Right cardiac atrium (tissue), 5 donors: ENCODE results near the gene PGAM5. TPM values are rescaled to one million over a fixed set of nuclear protein-coding genes. Genes with fewer than 3 reads are reported as not detected.
A peak's percentile ranks its signal among the peaks of the same experiment; 100 is the strongest.

Experiments
- ATAC-seq, 2 donors: fragments of 200-7000 bp; cut with Tn5 transposase; one replicate each; pipeline versions ENCODE4 v1.8.0 to v1.9.1; 2020; ENCODE audit warnings: moderate library complexity in 2 of 2, mild to moderate bottlenecking in 1 of 2
- DNase-seq, 3 donors: peaks; one replicate each; pipeline ENCODE4 v3.0.0-alpha.2; 2020
- H3K27ac ChIP-seq: one replicate; pipeline ENCODE4 v1.5.1; 2013; ENCODE audit warnings: mild to moderate bottlenecking, low read length, control low read depth, moderate library complexity
- H3K27me3 ChIP-seq: one replicate; pipeline ENCODE4 v1.6.1; 2013; ENCODE audit not compliant: control insufficient read depth, insufficient read depth
- H3K4me1 ChIP-seq: one replicate; pipeline ENCODE4 v1.6.1; 2013; ENCODE audit warnings: low read length; ENCODE audit not compliant: control insufficient read depth, insufficient read depth
- H3K4me3 ChIP-seq: one replicate; pipeline ENCODE4 v1.5.1; 2013; ENCODE audit warnings: low read length, control low read depth
- H3K9me3 ChIP-seq: one replicate; pipeline ENCODE4 v1.6.1; 2013; ENCODE audit warnings: low read length; ENCODE audit not compliant: control insufficient read depth
- WGBS: extraction: QIAGEN DNeasy Blood & Tissue Kit; methylation state at CpG from one replicate; pipeline ENCODE4 v1.1.7; 2013; 5-methylcytosine and 5-hydroxymethylcytosine counted together
- intact Hi-C, 4 donors: fragments of 100-400 bp; cut with DNase I; formaldehyde crosslinking; loops; one replicate each; pipeline versions ENCODE4 v1.11.0 to v1.14.0; 2022 to 2023
- polyA plus RNA-seq: library from polyadenylated mRNA; stranded (reverse); fragments of 200-250 nt; gene quantifications from one replicate; pipeline ENCODE4 v1.2.3, GENCODE V29; 2013
- total RNA-seq, 4 donors: library from RNA; stranded (reverse); fragmentation: NEBNext Ultra II Directional; extraction: Animal tissue kit (Norgen Biotek cat#: 25700); gene quantifications; one replicate each; pipeline ENCODE4 v1.2.1, GENCODE V29; 2021
- donor health status: healthy with polysubstance abuse.
- donor health status: DM: no; HTN: yes; CAD: no.
- donor health status: DM: no; HTN: no; CAD: no.
- donor health status: DM: no; HTN: yes; CAD: no; lungs with severe emphysema.
- donor health status: DM: yes; HTN: yes; CAD: no.

PGAM5 gene
- total and polyA plus RNA-seq, 5 donors: 15.1 to 24.0 (median 23.2) TPM

DNA sequence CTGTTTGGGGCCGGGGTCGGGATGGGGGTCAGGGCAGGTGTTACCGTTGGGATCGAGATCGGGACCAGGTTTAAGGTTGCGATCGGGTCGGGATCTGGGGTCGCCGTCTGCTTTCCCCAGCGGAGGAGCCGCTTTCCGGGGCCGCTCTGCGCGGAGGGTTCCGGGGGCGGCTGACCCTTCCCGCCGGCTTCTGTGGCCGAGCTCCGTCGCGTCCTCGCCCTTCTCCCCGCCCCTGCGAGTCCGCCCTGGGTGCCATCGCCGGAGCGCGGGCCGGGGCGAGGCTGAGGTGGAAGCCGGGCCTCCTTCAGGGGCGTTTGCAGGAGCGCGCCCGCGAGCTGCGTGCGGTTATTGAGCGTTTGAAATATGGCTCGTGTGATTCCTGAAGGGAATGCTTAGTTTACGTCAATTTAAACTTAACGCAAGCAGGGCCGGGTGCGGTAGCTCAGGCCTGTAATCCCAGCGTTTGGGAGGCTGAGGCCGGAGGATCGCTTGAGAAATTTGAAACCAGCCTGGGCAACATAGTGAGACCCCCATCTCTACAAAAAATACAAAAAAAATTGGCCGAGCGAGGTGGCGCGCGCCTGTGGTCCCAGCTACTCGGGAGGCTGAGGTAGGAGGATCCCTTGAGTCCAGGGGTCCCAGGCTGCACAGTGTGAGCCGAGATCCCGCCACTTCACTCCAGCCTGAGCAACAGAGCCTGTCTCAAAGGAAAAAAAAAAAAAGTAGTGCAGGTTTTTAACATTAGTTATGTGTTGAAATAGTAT, 620 bp downstream of the PGAM5 start:
- Histone ChIP-seq H3K9me3 (no peaks in the 10 kb centered on the region), H3K4me3 (peak overlapping the region; percentile 96), H3K4me1 (no peaks in the 10 kb centered on the region), H3K27ac (peak overlapping the region; percentile 34), H3K27me3 (no peaks in the 10 kb centered on the region)
- intact Hi-C loops: no loop called here
- DNase-seq: no peak
- peak; percentile 1 to 11 for ATAC-seq
- WGBS: 9% methylated on average over 59 of the region's 59 CpGs

DNA sequence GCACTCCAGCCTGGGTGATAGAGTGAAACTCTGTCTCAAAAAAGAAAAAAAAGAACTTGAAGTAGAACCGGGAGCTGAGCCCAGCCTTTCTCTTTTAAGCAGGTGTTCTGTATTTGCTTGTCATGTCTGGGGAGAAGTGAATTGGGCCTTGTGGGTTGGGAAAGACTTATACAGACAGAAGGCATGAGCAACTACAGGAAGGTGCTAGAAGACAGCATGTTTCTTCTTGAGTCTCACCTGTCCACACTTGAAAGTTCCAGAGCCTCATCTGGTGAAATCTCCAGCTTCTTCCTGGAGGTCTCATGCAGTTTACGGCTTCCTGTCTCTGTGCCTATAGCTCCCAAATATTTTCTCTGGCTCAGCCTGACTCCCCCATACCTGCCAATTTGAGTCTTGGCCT, 2.5 kb downstream of the PGAM5 start:
- no peak for DNase-seq
- intact Hi-C loops: no loop called here
- Histone ChIP-seq H3K4me1 (no peaks in the 10 kb centered on the region), H3K9me3 (no peaks in the 10 kb centered on the region), H3K27me3 (no peaks in the 10 kb centered on the region), H3K27ac (no peak overlapping the region), H3K4me3 (no peak overlapping the region)
- 78% methylated on average over 2 of the region's 2 CpGs for WGBS
- ATAC-seq: no peak

DNA sequence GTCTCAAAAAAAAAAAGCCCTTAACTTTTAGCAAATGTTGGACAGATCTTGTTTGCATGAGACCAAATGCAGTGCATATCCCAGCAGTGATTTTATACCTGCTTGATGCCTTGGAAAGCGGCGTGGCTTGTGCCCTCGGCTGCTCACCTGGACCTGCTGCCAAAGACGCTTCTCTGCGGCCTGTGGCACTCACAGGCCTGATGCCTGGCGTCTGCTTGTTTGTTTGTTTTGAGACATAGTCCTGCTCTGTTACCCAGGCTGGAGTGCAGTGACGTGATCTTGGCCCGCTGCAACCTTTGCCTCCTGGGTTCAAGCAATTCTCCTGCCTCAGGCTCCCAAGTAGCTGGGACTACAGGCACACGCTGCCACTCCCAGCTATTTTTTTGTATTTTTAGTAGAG, 5.2 kb downstream of the PGAM5 start:
- DNase-seq (no peak), ATAC-seq (no peak)
- Histone ChIP-seq H3K27me3 (no peaks in the 10 kb centered on the region), H3K4me3 (no peak overlapping the region), H3K27ac (no peak overlapping the region), H3K9me3 (no peaks in the 10 kb centered on the region), H3K4me1 (no peaks in the 10 kb centered on the region)
- intact Hi-C loops: no loop called here
- 83% methylated on average over 9 of the region's 9 CpGs for WGBS

DNA sequence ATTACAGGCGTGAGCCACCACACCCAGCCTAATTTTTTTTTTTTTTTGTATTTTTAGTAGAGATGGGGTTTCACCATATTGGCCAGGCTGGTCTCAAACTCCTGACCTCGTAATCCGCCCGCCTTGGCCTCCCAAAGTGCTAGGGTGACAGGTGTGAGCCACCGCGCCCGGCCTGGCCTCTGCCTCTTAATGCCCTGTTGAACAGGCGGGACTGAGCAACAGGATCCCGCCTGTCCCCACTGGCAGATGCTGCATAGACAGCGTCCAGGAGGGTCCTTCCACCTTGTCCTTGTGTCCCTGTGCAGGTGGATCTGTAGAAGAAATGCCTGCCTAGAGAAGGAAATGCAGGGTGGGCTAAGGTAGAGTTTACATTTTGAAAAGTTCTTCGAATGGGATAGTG, 5.7 kb downstream of the PGAM5 start:
- WGBS: 77% methylated on average over 11 of the region's 11 CpGs
- intact Hi-C loops: no loop called here
- H3K4me1 ChIP-seq: no peaks in the 10 kb centered on the region
- H3K4me3 ChIP-seq: no peak overlapping the region
- no peaks in the 10 kb centered on the region for H3K9me3 ChIP-seq
- H3K27me3 ChIP-seq: no peaks in the 10 kb centered on the region
- no peak overlapping the region for H3K27ac ChIP-seq
- DNase-seq: no peak
- ATAC-seq: no peak

DNA sequence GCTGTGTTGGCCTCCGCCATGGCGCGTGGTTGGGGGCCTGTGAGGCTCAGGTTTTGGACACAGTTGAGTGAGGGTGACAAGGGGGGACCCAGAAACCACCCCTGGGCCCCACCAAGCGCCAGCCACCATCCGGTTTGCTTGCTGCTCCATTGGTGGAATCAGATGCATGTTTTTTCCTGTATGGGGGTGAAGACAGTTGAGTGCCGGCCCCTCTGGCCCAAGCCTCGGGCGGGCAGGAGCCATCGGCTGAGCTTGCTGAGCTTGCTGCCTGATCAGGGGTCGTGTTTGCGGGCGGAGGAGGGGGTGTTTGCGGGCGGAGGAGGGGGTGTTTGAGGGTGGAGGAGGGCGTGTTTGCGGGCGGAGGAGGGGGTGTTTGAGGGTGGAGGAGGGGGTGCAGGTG, 6.4 kb downstream of the PGAM5 start:
- H3K9me3 ChIP-seq: no peaks in the 10 kb centered on the region
- H3K4me1 ChIP-seq: no peaks in the 10 kb centered on the region
- intact Hi-C loops: no loop called here
- H3K4me3 ChIP-seq: no peak overlapping the region
- ATAC-seq (no peak), DNase-seq (no peak)
- WGBS: 84% methylated on average over 17 of the region's 17 CpGs
- no peaks in the 10 kb centered on the region for H3K27me3 ChIP-seq
- H3K27ac ChIP-seq: no peak overlapping the region

DNA sequence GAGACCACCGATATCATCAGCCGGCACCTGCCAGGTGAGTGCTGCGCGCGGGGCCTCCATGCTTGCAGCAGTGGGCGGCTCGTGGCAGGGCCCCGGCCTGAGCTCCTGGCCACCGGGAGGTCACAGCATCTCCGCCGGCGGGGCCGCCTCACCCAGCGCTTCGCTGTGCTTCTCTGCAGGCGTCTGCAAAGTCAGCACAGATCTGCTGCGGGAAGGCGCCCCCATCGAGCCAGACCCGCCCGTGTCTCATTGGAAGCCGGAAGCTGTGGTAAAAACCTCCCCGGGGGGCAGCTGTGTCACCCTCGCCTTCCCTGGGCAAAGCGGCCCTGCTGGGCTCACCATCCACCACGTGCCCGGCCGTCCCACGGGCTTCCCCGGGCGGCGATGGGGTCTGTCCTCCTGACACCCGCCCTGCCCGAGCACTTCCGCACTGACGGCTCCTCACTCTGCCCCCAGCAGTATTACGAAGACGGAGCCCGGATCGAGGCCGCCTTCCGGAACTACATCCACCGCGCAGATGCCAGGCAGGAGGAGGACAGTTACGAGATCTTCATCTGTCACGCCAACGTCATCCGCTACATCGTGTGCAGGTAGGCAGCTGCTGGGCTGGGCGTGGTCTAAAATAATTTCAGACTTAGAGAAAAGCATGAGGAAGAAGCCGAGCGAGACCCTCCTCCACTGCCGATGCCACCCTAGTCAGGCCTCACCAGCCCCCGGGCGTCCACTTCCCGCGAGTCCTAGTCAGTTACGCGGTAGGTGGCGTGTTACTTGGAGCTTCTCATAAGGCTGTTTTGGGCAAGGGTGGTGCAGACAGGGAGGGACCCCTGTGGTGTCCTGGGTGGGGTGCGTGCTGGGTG, 7.1 kb downstream of the PGAM5 start:
- H3K27me3 ChIP-seq: no peaks in the 10 kb centered on the region
- no peaks in the 10 kb centered on the region for H3K9me3 ChIP-seq
- ATAC-seq (peak in 1 of 2 donors; percentile 13), DNase-seq (no peak)
- no peaks in the 10 kb centered on the region for H3K4me1 ChIP-seq
- intact Hi-C loops: no loop called here
- H3K4me3 ChIP-seq: no peak overlapping the region
- no peak overlapping the region for H3K27ac ChIP-seq
- WGBS: 94% methylated on average over 61 of the region's 61 CpGs

DNA sequence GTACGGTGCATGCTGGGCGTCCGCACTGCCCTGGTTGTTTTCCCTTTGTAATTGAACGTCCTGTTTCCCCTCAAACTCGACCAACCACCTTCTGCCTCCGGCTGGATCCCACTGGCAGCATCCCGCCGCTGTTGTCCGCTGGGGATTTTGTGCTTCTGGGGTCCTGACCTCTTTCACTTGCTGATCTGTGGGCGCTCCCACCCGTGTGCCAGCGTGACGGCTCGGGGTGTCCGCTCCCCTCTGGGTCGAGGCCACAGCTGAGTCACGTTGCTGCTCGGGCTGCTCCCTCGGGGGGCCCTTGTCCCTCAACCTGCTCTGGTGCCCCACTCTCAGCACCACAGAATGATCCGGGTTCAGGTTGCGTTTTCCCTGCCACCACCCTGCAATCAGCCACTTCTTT, 8.0 kb downstream of the PGAM5 start:
- intact Hi-C loops: no loop called here
- Histone ChIP-seq H3K27ac (no peak overlapping the region), H3K4me1 (no peaks in the 10 kb centered on the region), H3K9me3 (no peaks in the 10 kb centered on the region), H3K27me3 (no peaks in the 10 kb centered on the region), H3K4me3 (no peak overlapping the region)
- DNase-seq (no peak), ATAC-seq (no peak)
- WGBS: 91% methylated on average over 21 of the region's 21 CpGs

DNA sequence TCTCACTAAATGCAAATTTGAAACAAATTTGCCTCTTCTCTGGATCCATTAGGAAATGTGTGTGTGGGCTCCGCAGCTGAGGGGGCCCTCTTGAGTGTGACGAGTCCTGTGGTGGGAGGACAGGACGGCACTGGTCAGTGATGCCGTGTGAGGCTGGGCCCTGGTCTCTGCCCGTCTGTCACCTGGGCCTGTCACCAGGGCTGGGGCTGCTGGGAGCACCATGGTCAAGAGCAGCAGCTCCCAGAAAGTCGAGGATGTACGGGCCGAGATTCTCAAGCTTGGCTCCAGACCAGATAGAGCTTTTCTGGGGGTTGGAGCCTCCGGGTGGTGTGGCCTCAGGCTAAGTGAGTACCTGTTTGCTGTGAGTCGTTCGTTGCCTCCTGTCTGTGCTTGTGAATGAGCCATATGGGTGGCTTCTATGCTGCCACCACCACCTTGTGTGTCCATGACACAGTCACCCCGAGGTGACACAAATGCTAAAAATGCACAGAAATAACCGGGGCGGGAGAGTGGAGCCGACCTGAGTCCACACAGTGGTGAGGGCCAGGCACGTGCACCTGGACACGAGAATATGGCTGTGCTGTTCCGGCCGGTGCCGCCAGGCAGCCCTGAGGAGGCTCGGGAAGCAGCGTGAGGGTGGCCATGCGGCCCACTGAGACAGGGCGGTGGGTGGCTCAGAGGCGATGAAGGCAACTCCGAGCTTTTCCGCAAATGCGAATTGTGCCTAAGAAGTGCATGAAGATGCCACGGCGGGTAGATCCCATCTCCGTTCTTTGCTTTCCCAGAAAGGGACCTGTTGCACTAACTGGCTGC, 8.7 kb downstream of the PGAM5 start:
- H3K27me3 ChIP-seq: no peaks in the 10 kb centered on the region
- ATAC-seq: no peak
- H3K9me3 ChIP-seq: no peaks in the 10 kb centered on the region
- H3K27ac ChIP-seq: no peak overlapping the region
- no peak for DNase-seq
- no peak overlapping the region for H3K4me3 ChIP-seq
- intact Hi-C loops: no loop called here
- 87% methylated on average over 31 of the region's 31 CpGs for WGBS
- H3K4me1 ChIP-seq: no peaks in the 10 kb centered on the region

DNA sequence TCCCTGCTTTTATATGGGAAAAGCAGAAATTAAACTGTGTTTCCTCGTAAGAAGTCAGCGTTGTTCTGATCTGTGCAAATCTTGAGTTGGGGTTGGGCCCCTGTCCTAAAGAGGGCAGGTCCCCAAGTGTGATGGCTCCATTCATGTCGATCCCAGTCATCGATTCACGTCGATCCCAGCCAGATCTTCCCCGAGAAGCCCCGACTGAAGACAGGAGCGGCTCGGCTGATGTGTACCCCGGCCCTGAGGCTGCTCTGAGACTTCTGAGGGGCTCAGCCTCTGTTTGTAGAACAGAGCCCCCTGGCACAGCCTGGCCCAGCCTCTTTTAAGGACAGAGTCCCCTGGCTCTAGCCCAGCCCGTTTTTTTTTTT, 9.3 kb downstream of the PGAM5 start:
- H3K27me3 ChIP-seq: no peaks in the 10 kb centered on the region
- 93% methylated on average over 12 of the region's 12 CpGs for WGBS
- ATAC-seq: no peak
- intact Hi-C loops: no loop called here
- H3K9me3 ChIP-seq: no peaks in the 10 kb centered on the region
- H3K27ac ChIP-seq: no peak overlapping the region
- no peaks in the 10 kb centered on the region for H3K4me1 ChIP-seq
- no peak for DNase-seq
- H3K4me3 ChIP-seq: no peak overlapping the region

DNA sequence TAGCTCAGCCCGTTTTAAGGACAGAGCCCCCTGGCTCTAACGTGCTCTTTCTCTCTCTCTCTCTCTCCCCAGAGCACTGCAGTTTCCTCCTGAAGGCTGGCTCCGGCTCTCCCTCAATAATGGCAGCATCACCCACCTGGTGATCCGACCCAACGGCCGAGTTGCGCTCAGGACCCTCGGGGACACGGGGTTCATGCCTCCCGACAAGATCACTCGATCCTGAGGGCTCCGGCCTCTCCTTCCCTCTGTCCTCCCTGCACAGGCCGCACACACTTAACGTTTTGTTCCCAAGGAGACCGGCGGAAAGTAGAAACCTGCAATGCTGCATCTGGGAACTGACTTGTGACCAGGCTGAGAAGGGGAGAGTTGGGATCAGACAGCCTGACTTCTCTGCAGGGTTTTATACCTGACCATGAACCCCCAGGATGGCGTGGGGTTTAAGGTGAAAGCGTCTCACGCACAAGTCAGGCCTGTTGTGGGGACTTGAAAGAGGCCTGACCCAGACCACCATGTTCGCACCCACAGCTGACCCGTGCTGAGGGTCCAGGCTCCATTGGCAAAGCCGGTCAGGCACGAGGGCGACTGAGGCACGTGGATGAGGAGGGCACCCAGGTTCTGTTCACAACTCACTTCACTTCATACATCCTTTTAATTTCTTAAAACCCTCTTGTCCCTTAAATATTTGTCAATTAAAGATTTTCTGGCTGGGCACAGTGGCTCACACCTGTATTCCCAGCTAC, 10.1 kb downstream of the PGAM5 start:
- Histone ChIP-seq H3K4me3 (no peak overlapping the region), H3K4me1 (no peaks in the 10 kb centered on the region), H3K27ac (no peak overlapping the region), H3K27me3 (no peaks in the 10 kb centered on the region), H3K9me3 (no peaks in the 10 kb centered on the region)
- 95% methylated on average over 25 of the region's 25 CpGs for WGBS
- intact Hi-C loops: no loop called here
- DNase-seq: no peak
- ATAC-seq: no peak
